Activated CD4-positive, alpha-beta T cell treated with anti-CD3 and anti-CD28 coated beads, Interleukin-2, Interleukin-6, amounts not matched to agents 100 ng/mL and 50 ng/mL, durations not matched to agents 16 hours and 8 hours (primary cell): ENCODE results near the gene DAW1.
"Not testable (repeated sequence)": the region's sequence is repeated elsewhere in the genome, so short reads cannot be mapped to it uniquely, and the experiment has no call there.

Experiments
- DNase-seq: peaks from one replicate; pipeline ENCODE4 v3.0.0-alpha.2; 2020

Gene DAW1

GRCh38 chr2:227871375-227871791 is at the start of gene DAW1:
Gene DAW1 (plus strand): TSS chr2:227871631. CDS start chr2:227871690, 59 bp downstream.
- peak; percentile 62 for DNase-seq

- no peak for DNase-seq
Observed at GRCh38 chr2:227822416-227823003, 48.9 kb upstream of the DAW1 start.

- no peak for DNase-seq
Observed at GRCh38 chr2:227823922-227824321, 47.5 kb upstream of the DAW1 start.

DNA sequence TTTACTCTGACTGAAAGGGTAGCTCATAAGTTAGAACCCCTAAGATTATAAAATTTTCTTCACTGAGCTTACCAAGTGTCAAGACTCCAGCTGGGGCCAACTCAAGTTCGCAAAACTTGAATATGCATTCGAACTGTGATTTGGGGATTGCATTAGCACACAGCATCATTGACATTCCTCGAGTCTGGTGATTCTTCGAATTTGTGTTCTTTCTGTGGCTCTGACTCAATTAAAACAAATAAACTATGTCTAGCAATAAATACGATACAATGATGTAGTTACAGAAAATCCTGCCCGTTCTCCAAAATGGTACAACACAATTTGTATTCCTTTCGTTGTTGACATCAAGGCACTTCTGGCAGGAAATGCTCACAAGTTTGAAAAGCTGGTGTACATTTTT is 46.7 kb upstream of the DAW1 start:
- DNase-seq, result no peak

- DNase-seq, result no peak
Observed at GRCh38 chr2:227826019-227826521, 45.4 kb upstream of the DAW1 start.

DNA sequence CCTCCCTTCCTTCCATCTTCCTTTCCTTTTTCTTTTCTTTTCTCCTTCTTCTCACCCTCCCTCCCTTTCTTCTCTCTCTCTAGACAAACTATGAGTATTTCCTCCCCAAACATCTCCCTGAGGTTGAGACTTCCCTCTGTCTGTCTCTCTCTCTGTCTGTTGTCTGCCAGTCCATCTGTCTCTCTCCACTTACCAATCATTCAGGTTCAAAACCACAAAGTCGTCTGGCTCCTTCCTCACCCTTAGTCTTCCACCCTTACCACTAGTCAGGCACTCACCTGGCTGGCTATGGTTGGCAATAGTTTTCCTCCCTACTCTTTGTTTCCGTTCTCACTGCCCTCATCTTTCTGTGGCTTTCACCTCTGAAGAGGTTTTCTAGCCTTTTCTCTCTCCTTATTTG is 44.9 kb upstream of the DAW1 start:
- DNase-seq, result no peak

DNA sequence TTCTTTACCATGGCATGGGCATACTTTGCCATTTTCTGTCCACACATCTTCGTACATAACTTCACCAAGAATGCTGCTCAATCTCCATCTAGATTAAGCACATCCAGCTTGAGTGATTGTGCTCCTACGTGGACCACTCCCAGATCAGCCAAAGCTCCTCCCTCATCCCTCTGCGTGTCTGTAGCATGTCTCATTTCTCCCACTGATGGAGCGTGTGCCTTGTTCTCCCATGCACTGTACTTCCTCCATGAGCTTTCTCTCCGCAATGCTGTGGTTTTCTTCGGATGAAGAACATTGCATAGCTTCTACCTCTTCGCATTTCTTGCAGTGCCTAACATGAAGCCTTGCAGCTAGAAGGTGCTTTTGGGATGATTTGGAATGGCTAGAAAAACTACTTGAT is 44.3 kb upstream of the DAW1 start:
- no peak for DNase-seq

DNA sequence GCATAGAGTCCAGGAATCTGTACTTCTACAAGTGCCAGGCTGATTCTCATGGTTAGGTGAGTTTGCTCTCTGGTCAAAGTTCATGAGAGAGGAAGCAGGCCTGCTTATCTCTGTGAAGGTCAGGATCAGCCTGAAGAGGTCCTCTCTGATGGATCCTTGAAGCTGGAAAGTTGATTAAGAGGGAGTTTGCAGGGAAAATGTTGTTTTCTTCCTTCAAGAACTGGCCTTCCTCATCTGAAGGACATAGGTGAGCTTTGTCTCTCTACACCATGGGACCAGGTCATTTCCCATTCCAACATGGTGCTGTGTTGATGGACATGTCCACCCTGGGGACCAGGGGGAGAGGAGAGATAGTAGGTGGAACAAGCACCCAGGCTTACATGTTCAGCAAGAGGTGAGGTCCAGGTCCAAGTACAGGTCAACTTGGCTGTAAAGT is 42.9 kb upstream of the DAW1 start:
- no peak for DNase-seq

GRCh38 chr2:227829337-227829736 is 42.1 kb upstream of the DAW1 start:
- DNase-seq, result no peak

DNA sequence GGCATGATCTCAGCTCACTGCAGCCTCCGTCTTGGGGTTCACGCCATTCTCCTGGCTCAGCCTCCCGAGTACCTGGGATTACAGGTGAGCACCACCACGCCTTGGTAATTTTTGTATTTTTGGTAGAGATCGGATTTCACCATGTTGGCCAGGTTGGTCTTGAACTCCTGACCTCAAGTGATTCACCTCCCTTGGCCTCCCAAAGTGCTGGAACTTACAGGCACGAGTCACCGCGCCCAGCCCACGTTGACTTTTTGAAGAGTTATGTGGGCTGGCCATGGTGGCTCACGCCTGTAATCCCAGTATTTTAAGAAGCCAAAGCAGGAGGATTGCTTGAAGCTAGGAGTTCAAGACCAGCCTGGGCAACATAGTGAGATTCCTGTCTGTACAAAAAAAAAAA is 37.0 kb upstream of the DAW1 start:
- DNase-seq, result no peak

GRCh38 chr2:227834916-227835650 is 36.3 kb upstream of the DAW1 start:
- DNase-seq, result no peak

DNA sequence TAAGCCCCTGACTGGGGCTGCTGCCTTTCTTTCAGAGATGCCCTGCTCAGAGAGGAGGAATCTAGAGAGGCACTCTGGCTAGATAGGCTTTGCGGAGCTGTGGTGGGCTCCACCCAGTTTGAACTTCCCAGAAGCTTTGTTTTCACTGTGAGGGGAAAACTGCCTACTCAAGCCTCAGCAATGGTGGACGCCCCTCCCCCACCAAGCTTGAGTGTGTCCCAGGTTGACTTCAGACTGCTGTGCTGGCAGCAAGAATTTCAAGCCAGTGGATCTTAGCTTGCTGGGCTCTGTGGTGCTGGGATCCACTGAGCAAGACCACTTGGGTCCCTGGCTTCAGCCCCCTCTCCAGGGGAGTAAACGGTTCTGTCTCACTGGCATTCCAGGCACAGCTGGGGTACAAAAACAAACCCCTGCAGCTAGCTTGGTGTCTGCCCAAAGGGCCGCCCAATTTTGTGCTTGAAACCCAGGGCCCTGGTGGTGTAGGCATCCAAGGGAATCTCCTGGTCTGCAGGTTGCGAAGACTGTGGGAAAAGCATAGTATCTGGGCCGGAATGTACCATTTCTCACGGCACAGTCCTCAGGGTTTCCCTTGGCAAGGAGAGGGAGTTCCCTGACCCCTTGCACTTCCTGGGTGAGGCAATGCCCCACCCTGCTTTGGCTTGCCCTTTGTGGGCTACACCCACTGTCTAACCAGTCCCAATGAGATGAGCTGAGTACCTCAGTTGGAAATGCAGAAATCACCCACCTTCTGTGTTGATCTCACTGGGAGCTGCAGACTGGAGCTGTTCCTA is 31.9 kb upstream of the DAW1 start:
- not testable (repeated sequence) for DNase-seq

- DNase-seq, result no peak
Observed at GRCh38 chr2:227846831-227847230, 24.6 kb upstream of the DAW1 start.

DNA sequence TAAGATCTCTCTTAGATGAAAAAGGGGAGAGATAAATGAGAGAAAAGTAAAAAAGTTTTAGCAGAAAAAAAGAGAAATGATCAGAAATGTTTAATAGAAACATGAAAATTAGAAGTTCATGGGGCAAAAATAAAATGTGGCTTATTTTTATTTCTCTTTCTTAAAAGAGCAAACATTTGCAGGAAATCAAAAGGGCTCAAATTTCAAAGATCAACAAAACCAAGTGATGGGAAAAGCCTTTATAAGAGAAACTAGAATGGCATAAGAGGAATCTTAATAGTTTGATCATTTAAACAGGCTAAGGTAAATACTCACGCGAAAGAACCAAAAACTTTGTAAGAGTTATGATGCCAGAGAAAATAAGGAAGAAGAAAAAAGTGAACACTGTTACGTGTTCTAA is 23.3 kb upstream of the DAW1 start:
- DNase-seq, result no peak

DNA sequence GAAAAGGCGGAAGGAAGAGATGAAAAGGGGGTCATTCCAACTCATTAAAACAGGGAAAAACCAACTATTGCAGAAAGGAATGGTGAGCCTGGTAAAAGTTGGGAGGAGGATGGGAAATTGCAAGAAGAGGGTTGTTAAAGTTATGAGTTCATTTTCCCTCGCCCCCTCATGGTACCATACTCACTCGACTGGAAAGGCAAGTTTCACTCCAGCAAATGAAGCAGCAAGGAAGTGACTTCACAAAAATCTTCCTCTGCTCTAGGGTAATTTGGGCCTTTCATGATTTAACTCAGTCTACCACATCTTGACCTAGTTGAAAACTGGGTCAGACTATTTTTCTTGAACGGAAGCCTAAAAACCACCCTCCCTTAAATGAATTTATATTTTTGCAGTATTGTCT is 22.8 kb upstream of the DAW1 start:
- DNase-seq, result peak; percentile 50

DNA sequence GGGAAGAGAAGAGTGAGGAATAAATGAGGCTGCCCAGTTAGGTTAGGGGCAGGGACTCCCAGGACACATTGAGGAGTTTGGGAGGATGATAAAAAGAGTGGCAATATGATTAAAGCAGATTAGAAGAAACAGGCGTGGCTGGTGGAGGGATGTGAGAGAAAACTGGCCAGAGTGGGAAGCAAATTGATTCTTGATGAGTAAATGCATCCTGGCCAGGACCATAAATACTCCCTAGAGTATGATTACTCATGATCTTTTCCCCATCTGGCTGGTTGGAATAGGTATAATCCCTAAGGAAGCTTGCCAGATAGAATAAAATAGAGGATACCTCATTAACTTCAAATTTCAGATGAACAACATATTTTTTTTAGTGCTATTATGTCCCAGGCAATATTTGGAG is 21.5 kb upstream of the DAW1 start:
- no peak for DNase-seq

GRCh38 chr2:227853204-227853629 is 18.2 kb upstream of the DAW1 start:
- no peak for DNase-seq

DNA sequence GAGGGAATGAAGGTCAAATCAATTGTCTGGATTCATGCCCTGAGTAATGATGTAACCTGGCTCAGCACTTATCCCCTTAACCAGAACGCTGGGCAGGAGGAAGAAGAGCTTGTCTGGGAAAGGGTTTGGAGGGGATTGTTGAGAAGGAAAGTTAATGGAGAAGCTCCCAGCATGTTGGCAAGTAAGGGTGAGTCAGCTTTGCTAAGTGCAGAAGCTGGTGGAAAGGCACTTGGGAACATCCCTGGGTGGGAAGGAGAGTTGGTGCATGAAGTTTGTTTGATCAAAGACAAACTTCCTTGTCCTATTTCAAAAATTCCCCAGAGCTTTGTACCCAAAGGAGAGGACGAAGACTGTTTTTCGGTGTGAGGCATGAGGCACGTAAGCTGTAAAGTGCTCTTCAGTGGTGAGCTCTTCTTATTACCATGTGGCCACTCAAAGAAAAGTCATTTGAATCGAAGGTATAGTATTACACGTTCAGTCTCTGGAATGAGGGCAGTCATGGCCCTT is 17.6 kb upstream of the DAW1 start:
- no peak for DNase-seq

GRCh38 chr2:227855440-227855839 is 16.0 kb upstream of the DAW1 start:
- no peak for DNase-seq

DNA sequence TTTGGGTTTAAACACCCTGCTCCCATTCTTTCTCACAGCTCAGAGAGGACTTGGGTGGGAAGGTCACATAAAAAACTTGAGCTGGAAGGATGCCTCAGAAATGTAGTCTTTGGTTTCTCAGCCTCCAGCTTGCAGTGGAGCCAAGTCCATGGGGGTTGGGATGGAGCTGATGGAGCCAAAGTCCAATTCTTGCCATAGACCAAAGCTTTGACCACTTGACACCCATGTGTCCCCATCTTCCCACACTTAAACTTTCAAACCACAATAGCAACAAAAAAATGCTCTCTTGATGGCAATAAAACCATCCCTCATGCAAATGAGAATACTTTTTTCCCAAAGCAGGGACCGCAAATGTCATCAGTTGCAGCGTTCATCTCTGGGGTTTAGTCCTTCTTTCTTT is 14.7 kb upstream of the DAW1 start:
- DNase-seq, result no peak

DNA sequence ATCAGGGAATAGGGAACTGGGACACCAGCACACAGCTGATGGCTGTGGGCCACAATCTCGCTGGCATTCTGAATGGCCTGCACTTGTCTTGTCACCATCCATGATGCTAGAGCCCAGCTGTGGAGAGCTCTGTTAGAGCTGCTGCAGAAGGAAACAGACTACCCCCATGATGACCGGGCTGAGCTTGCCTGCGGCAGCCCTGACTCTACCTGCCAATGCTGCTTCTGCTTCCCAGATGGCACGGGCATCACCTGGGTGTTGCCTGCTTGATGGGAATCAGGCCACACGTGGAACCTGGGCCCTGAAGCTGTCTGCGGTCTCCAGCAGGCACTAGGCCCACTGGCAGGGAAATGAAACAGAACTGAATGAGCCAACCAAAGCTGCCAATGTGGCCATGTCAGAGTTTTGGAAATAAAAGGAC is 11.2 kb upstream of the DAW1 start:
- DNase-seq, result no peak

DNA sequence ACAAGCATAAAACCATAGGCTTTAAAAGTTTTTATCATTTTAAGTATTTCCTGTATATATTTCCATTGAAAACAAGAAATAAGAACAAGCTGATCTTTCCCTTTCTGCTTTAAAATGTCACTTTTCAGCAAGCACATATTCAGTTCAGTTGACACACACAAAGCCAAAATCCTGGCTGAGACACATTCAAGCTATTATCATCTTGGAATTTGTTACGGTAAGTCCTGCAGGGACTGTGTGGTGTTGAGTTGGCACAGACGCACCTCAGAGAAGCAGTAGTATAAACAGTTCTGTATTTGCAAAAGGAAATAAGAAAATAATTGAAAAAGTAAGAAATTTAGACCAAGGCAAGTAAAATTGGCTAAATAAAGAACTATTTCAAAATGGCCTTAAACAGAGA is 10.4 kb upstream of the DAW1 start:
- no peak for DNase-seq

GRCh38 chr2:227862227-227862740 is 9.1 kb upstream of the DAW1 start:
- DNase-seq, result peak; percentile 63
